Bronchial epithelial cell (primary cell): Measurements from ENCODE around the gene RALBP1. TPM values are rescaled to one million over a fixed set of nuclear protein-coding genes. Genes with fewer than 3 reads are reported as not detected.

Experiments used
- DNase-seq: peaks from one replicate; pipeline ENCODE4 v3.0.0-alpha.2; 2010; ENCODE audit warnings: low read depth
- FAIRE-seq: peaks from 2 replicates; lab custom pipeline; 2011; peaks lifted over from hg19 to GRCh38; lab: Jason Lieb, UNC
- H3K27me3 ChIP-seq: 2 replicates; pipeline ENCODE4 v1.5.1; 2011; ENCODE audit warnings: low read length; ENCODE audit not compliant: control insufficient read depth, insufficient read depth
- H3K36me3 ChIP-seq: 2 replicates; pipeline ENCODE4 v1.5.1; 2011; ENCODE audit warnings: low read length; ENCODE audit not compliant: control insufficient read depth, insufficient read depth
- H3K4me3 ChIP-seq: 2 replicates; pipeline ENCODE4 v1.5.1; 2011; ENCODE audit warnings: mild to moderate bottlenecking, low read depth, low read length, control low read depth
- CTCF ChIP-seq: IDR thresholded peaks from 2 replicates; pipeline ENCODE4 v1.5.1; 2011; ENCODE audit warnings: mild to moderate bottlenecking, moderate library complexity, low read length, control low read depth, inconsistent platforms; ENCODE audit not compliant: insufficient read depth, severe bottlenecking
- total RNA-seq: library from RNA; depleted of rRNA; stranded (reverse); fragments of >200 nt; gene quantifications from 2 replicates; pipeline ENCODE4 v1.2.1, GENCODE V29; 2014

The RALBP1 gene
- total RNA-seq, 1 donor from 2014 or later, result 63.7 TPM

DNA sequence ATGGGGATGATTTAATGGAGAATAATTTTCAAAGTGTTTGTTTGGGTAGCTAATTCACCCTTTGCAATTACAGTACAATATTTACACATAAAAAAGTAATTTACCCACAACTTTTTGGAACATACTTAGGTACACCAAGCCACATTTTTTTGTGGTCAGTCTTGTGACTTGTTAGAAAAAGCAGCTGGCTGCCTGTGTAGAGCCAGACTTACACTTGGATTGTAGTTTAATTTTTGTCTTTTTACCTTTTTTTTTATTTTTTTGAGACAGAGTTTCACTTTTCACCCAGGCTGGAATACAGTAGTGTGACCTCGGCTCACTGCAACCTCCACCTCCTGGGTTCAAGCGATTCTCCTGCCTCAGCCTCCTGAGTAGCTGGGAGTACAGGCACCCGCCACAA, 45.4 kb downstream of the RALBP1 start:
- FAIRE-seq (no peak), DNase-seq (no peak)
- peaks cover 3% of the 10 kb centered on the region for H3K36me3 ChIP-seq
- no peak for TF ChIP-seq CTCF
- no peaks in the 10 kb centered on the region for H3K27me3 ChIP-seq
- no peak overlapping the region for H3K4me3 ChIP-seq

DNA sequence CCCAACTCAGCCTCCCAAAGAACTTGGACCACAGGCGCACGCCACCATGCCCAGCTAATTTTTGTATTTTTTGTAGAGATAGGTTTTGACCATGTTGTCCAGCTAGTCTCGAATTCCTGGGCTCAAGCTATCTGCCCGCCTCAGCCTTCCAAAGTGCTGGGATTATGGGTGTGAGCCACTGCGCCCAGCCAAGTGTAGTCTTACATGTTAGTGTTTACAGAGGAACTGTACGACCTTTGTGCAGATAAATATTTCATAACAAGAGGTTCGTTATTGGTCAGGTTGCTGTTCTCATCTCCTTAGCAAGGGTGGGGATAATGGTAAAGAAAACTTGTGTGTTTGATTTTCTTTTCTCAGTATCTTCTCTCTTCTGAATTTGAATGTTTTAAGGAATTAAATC, 46.5 kb downstream of the RALBP1 start:
- no peak overlapping the region for H3K4me3 ChIP-seq
- FAIRE-seq, result no peak
- no peak for DNase-seq
- peaks cover 5% of the 10 kb centered on the region for H3K36me3 ChIP-seq
- no peaks in the 10 kb centered on the region for H3K27me3 ChIP-seq
- no peak for TF ChIP-seq CTCF

GRCh38 chr18:9522952-9523351, 47.6 kb downstream of the RALBP1 start:
- Histone ChIP-seq H3K4me3 (no peak overlapping the region), H3K36me3 (peaks cover 3% of the 10 kb centered on the region), H3K27me3 (no peaks in the 10 kb centered on the region)
- no peak for FAIRE-seq
- TF ChIP-seq CTCF, result no peak
- no peak for DNase-seq

DNA sequence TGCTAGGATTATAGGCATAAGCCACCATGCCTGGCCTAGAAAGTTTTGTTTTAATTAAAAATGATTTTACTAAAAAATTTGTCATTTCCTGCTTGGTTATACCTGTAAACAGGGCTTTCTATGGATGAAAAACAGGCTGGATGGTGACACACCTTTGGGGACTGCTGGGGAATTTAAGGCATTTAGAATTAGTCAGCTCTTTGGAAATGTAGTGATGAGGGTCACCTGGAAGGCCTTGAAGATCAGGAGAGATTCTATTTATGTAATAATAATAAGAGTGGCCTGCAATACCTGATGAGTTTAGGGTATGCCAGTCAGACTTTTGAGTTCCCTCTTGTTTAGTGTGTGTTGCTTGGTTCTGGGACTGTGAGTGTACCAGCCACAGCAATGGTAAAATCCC, 51.1 kb downstream of the RALBP1 start:
- H3K4me3 ChIP-seq, result no peak overlapping the region
- H3K36me3 ChIP-seq, result peaks cover 4% of the 10 kb centered on the region
- TF ChIP-seq CTCF, result no peak
- no peaks in the 10 kb centered on the region for H3K27me3 ChIP-seq
- peak; percentile 59 for DNase-seq
- no peak for FAIRE-seq

GRCh38 chr18:9530226-9531009, 55.1 kb downstream of the RALBP1 start:
- Histone ChIP-seq H3K4me3 (no peak overlapping the region), H3K36me3 (peaks cover 14% of the 10 kb centered on the region), H3K27me3 (no peaks in the 10 kb centered on the region)
- FAIRE-seq (no peak), DNase-seq (no peak)
- TF ChIP-seq CTCF, result no peak
